ENCODE results near the gene DNM2.

DNA sequence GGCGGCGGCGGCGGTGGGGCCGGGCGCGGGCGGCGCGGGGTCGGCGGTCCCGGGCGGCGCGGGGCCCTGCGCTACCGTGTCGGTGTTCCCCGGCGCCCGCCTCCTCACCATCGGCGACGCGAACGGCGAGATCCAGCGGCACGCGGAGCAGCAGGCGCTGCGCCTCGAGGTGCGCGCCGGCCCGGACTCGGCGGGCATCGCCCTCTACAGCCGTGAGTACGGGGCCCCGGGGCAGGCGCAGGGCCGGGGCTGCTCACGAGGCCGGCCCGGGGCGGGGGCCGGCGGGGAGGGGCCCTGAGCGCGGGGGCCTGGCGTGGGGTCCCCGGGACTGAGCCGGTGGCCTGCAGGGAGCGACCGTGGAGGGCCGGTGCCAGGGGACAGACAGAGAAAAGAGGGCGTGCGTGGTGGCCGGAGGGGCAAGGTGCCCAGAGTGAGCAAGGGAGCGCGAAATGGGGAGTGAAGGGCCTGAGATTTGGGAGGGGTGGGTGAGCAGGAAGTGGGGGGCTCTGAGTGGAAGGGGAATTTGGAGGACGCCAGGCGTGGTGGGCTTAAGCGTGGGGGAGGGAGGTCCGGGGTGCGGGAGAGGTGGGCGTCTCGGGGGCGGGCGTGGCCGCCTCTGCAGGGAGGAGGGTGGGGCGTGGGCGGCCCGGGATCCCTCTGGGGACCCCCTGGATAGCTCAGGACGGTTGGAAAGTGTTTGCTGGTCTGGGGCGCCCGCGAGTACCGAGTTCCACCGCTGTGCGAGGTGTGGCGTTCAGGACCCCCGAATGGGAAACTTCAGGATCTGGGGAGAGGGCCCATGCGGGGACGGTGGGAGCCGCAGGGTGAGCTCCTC is 154.0 kb downstream of the DNM2 start:
- TF ChIP-seq EP300 (IDR thresholded peaks at IDR 0.05) (no peak), CTCF (IDR thresholded peaks at IDR 0.05) (peak in 4 of 6 experiments; percentile 12 to 24 (median 18)), POLR2AphosphoS5 (IDR thresholded peaks at IDR 0.05) (no peak), POLR2A (IDR thresholded peaks at IDR 0.05) (no peak)
